Stomach (tissue), 4 donors: Measurements from ENCODE around the gene COG6.

Experiments
- POLR2A ChIP-seq, 4 donors: fragments of 450-650 bp; IDR thresholded peaks; one replicate each; pipeline ENCODE4 v1.6.1; 2016; ENCODE audit warnings: antibody characterized with exemption in 4 of 4, control low read depth in 2 of 4, mild to moderate bottlenecking in 1 of 4, moderate library complexity in 1 of 4
- POLR2AphosphoS5 ChIP-seq, 3 donors: sonication (generic); formaldehyde crosslinking; IDR thresholded peaks; one replicate each; pipeline ENCODE4 v1.6.1; 2016; ENCODE audit warnings: antibody characterized with exemption in 3 of 3
- TF ChIP-seq, protein P1 (sequence below), 7 experiments: fragments of 450-650 bp in 4 of 7; fragments of 200-600 bp in 3 of 7; sonication (generic) in 3 of 7; IDR thresholded peaks; one replicate each; pipeline ENCODE4 v1.5.1; 2016 to 2019; ENCODE audit warnings: antibody characterized with exemption in 7 of 7, control low read depth in 2 of 7, mild to moderate bottlenecking in 1 of 7

DNA sequence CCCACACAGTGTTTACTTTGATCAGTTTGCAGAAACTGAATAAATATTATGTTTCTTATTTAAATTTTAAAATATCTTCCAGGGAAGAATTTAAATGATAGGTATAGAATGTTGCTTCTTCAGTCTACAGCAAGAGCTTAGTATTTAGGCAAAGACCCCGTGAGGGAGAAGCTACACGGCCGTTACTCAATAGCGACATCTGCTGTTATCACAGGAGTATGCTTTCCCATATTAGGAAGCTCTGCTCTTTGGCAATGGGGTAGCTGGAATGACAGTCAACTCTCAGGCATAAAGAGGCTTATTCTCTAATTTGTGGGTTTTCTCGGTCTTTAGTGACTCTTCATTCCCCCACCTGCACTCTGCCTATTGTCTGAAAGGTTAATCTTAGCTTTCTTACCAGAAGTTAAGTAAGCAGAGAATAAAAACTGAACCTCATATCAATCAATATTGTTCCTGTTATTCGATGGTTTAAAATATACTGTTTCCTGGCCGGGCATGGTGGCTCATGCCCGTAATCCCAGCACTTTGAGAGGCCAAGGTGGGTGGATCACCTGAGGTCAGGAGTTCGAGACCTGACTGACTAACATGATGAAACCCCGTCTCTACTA, 39.3 kb upstream of the COG6 start:
- TF ChIP-seq POLR2A (IDR thresholded peaks at IDR 0.05) (no peak), POLR2AphosphoS5 (IDR thresholded peaks at IDR 0.05) (no peak)
- TF ChIP-seq, protein P1, sequence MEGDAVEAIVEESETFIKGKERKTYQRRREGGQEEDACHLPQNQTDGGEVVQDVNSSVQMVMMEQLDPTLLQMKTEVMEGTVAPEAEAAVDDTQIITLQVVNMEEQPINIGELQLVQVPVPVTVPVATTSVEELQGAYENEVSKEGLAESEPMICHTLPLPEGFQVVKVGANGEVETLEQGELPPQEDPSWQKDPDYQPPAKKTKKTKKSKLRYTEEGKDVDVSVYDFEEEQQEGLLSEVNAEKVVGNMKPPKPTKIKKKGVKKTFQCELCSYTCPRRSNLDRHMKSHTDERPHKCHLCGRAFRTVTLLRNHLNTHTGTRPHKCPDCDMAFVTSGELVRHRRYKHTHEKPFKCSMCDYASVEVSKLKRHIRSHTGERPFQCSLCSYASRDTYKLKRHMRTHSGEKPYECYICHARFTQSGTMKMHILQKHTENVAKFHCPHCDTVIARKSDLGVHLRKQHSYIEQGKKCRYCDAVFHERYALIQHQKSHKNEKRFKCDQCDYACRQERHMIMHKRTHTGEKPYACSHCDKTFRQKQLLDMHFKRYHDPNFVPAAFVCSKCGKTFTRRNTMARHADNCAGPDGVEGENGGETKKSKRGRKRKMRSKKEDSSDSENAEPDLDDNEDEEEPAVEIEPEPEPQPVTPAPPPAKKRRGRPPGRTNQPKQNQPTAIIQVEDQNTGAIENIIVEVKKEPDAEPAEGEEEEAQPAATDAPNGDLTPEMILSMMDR (IDR thresholded peaks at IDR 0.05): peak in 5 of 7 experiments; percentile 27 to 80 (median 76)
